Measurements from ENCODE around the gene VPS9D1. TPM values are rescaled to one million over a fixed set of nuclear protein-coding genes. Genes with fewer than 3 reads are reported as not detected.

The VPS9D1 gene
- total and polyA plus RNA-seq, 4 donors, result 3.6 to 7.2 (median 4.1) TPM

GRCh38 chr16:89707695-89708094 lies 13.0 kb downstream of the VPS9D1 start:
- DNase-seq (ENCODE audit: low spot score), result no peak
- H3K9ac ChIP-seq (ENCODE audit: low read depth in 1 of 2, low read length in 2 of 2), result no peak overlapping the region
- WGBS, result 93% methylated on average over 9 of the region's 9 CpGs
- no peaks in the 10 kb centered on the region for H3K27me3 ChIP-seq (ENCODE audit: control insufficient read depth in 4 of 4, insufficient read depth in 4 of 4, low read length in 3 of 4)
- H3K9me3 ChIP-seq (ENCODE audit: control insufficient read depth in 4 of 4, low read length in 3 of 4), result no peaks in the 10 kb centered on the region
- peaks cover 0 to 6% (median 1%) of the 10 kb centered on the region in 4 donors for H3K36me3 ChIP-seq (ENCODE audit: control insufficient read depth in 4 of 4, insufficient read depth in 3 of 4, low read depth in 1 of 4, low read length in 3 of 4)
- no peak overlapping the region for H3K27ac ChIP-seq (ENCODE audit: low read depth in 1 of 2, low read length in 2 of 2)
- TF ChIP-seq ZBTB33 (IDR thresholded peaks at IDR 0.05) (no peak), TAF1 (conservative IDR thresholded peaks at IDR 0.05) (no peak), GABPA (IDR thresholded peaks at IDR 0.05 in 1 of 2, conservative IDR thresholded peaks at IDR 0.05 in 1 of 2) (no peak), FOXA1 (IDR thresholded peaks at IDR 0.05) (no peak), MAX (IDR thresholded peaks at IDR 0.05) (no peak), HNF4G (IDR thresholded peaks at IDR 0.05) (no peak), RAD21 (IDR thresholded peaks at IDR 0.05) (no peak), SP1 (IDR thresholded peaks at IDR 0.05) (no peak)
- H3K4me1 ChIP-seq (ENCODE audit: control insufficient read depth in 4 of 4, insufficient read depth in 4 of 4, low read length in 3 of 4), result peaks cover 0 to 12% (median 9%) of the 10 kb centered on the region in 4 donors
- no peak overlapping the region for H3K4me3 ChIP-seq (ENCODE audit: low read depth in 1 of 3, low read length in 3 of 3)

- Histone ChIP-seq H3K36me3 (ENCODE audit: control insufficient read depth in 4 of 4, insufficient read depth in 3 of 4, low read depth in 1 of 4, low read length in 3 of 4) (peaks cover 0 to 6% (median 1%) of the 10 kb centered on the region in 4 donors), H3K4me3 (ENCODE audit: low read depth in 1 of 3, low read length in 3 of 3) (no peak overlapping the region), H3K4me1 (ENCODE audit: control insufficient read depth in 4 of 4, insufficient read depth in 4 of 4, low read length in 3 of 4) (peaks cover 3 to 11% (median 6%) of the 10 kb centered on the region in 4 donors), H3K27me3 (ENCODE audit: control insufficient read depth in 4 of 4, insufficient read depth in 4 of 4, low read length in 3 of 4) (no peaks in the 10 kb centered on the region), H3K27ac (ENCODE audit: low read depth in 1 of 2, low read length in 2 of 2) (no peak overlapping the region), H3K9me3 (ENCODE audit: control insufficient read depth in 4 of 4, low read length in 3 of 4) (no peaks in the 10 kb centered on the region), H3K9ac (ENCODE audit: low read depth in 1 of 2, low read length in 2 of 2) (no peak overlapping the region)
- TF ChIP-seq FOXA2 (IDR thresholded peaks at IDR 0.05), result no peak
- no peak for TF ChIP-seq NR2F2 (IDR thresholded peaks at IDR 0.05)
- no peak for TF ChIP-seq JUND (IDR thresholded peaks at IDR 0.05)
- DNase-seq (ENCODE audit: low spot score), result no peak
- WGBS, result 88% methylated on average over 14 of the region's 14 CpGs
Measured at GRCh38 chr16:89706518-89707260, 14.0 kb downstream of the VPS9D1 start.

- H3K4me3 ChIP-seq (ENCODE audit: low read depth in 1 of 3, low read length in 3 of 3), result no peak overlapping the region
- no peaks in the 10 kb centered on the region for H3K27me3 ChIP-seq (ENCODE audit: control insufficient read depth in 4 of 4, insufficient read depth in 4 of 4, low read length in 3 of 4)
- H3K4me1 ChIP-seq (ENCODE audit: control insufficient read depth in 4 of 4, insufficient read depth in 4 of 4, low read length in 3 of 4), result peaks cover 5 to 20% (median 12%) of the 10 kb centered on the region in 4 donors
- H3K9me3 ChIP-seq (ENCODE audit: control insufficient read depth in 4 of 4, low read length in 3 of 4), result no peaks in the 10 kb centered on the region
- 78% methylated on average over 15 of the region's 15 CpGs for WGBS
- no peak for DNase-seq (ENCODE audit: low spot score)
- peaks cover 0 to 6% (median under 1%) of the 10 kb centered on the region in 4 donors for H3K36me3 ChIP-seq (ENCODE audit: control insufficient read depth in 4 of 4, insufficient read depth in 3 of 4, low read depth in 1 of 4, low read length in 3 of 4)
- no peak overlapping the region for H3K27ac ChIP-seq (ENCODE audit: low read depth in 1 of 2, low read length in 2 of 2)
- TF ChIP-seq HNF4A (conservative IDR thresholded peaks at IDR 0.05) (no peak), MAX (IDR thresholded peaks at IDR 0.05) (no peak), TAF1 (conservative IDR thresholded peaks at IDR 0.05) (no peak), RAD21 (IDR thresholded peaks at IDR 0.05) (no peak), JUND (IDR thresholded peaks at IDR 0.05) (no peak), SP1 (IDR thresholded peaks at IDR 0.05) (no peak), ATF3 (IDR thresholded peaks at IDR 0.05) (no peak), FOXA1 (IDR thresholded peaks at IDR 0.05) (no peak), ZBTB33 (IDR thresholded peaks at IDR 0.05) (no peak), GABPA (IDR thresholded peaks at IDR 0.05 in 1 of 2, conservative IDR thresholded peaks at IDR 0.05 in 1 of 2) (no peak), CTCF (IDR thresholded peaks at IDR 0.05; ENCODE audit: low read depth, low read length, missing input control) (no peak), RXRA (IDR thresholded peaks at IDR 0.05) (no peak)
- no peak overlapping the region for H3K9ac ChIP-seq (ENCODE audit: low read depth in 1 of 2, low read length in 2 of 2)
Measured at GRCh38 chr16:89705006-89705405, 15.7 kb downstream of the VPS9D1 start.

Data from liver (tissue), 9 donors.